Endodermal cell (in vitro differentiated cells): ENCODE data around the gene NINJ2. TPM values are rescaled to one million over a fixed set of nuclear protein-coding genes. Genes with fewer than 3 reads are reported as not detected.

Source experiments
- DNase-seq: peaks from one replicate; pipeline ENCODE4 v3.0.0-alpha.2; 2017
- H3K27ac ChIP-seq: 2 replicates; pipeline ENCODE4 v1.5.1; 2013; ENCODE audit warnings: mild to moderate bottlenecking, low read depth, low read length, moderate library complexity
- H3K27me3 ChIP-seq: 2 replicates; pipeline ENCODE4 v1.6.1; 2013; ENCODE audit warnings: mild to moderate bottlenecking, low read length, moderate library complexity; ENCODE audit not compliant: insufficient read depth, control insufficient read depth, poor library complexity, severe bottlenecking
- H3K36me3 ChIP-seq: 2 replicates; pipeline ENCODE4 v1.7.0; 2013; ENCODE audit warnings: mild to moderate bottlenecking, low read length, moderate library complexity; ENCODE audit not compliant: control insufficient read depth, insufficient read depth
- H3K4me1 ChIP-seq: one replicate; pipeline ENCODE4 v1.7.0; 2013; ENCODE audit warnings: low read length; ENCODE audit not compliant: control insufficient read depth, insufficient read depth
- H3K4me3 ChIP-seq: 2 replicates; pipeline ENCODE4 v1.5.1; 2013; ENCODE audit warnings: mild to moderate bottlenecking, low read length, moderate library complexity
- H3K9ac ChIP-seq: 2 replicates; pipeline ENCODE4 v1.6.1; 2013; ENCODE audit warnings: mild to moderate bottlenecking, low read length, moderate library complexity; ENCODE audit not compliant: poor library complexity, severe bottlenecking; ENCODE audit errors: extremely low read depth
- H3K9me3 ChIP-seq: 2 replicates; pipeline ENCODE4 v1.6.1; 2013; ENCODE audit warnings: mild to moderate bottlenecking, low read length, moderate library complexity; ENCODE audit not compliant: control insufficient read depth
- H3K27ac Mint-ChIP-seq: 2 replicates; pipeline ENCODE4 v1.8.0; 2020; ENCODE audit warnings: mixed read lengths
- H3K27me3 Mint-ChIP-seq: 2 replicates; pipeline ENCODE4 v1.8.0; 2021; ENCODE audit warnings: mild to moderate bottlenecking, mixed read lengths; ENCODE audit not compliant: insufficient read depth
- H3K36me3 Mint-ChIP-seq: 2 replicates; pipeline ENCODE4 v1.8.0; 2020; ENCODE audit warnings: low read depth, mixed read lengths
- H3K4me1 Mint-ChIP-seq: 2 replicates; pipeline ENCODE4 v1.8.0; 2020; ENCODE audit warnings: mixed read lengths
- H3K4me3 Mint-ChIP-seq: 2 replicates; pipeline ENCODE4 v1.8.0; 2020; ENCODE audit warnings: mild to moderate bottlenecking, moderate library complexity, mixed read lengths
- H3K9me3 Mint-ChIP-seq: 2 replicates; pipeline ENCODE4 v1.8.0; 2020; ENCODE audit warnings: mild to moderate bottlenecking, mixed read lengths
- WGBS, 2 experiments: methylation state at CpG; one replicate each; pipeline versions ENCODE4 v1.1.5 to v1.1.7; 2013; ENCODE audit warnings: missing lambda C conversion rate in 2 of 2, mixed read lengths in 1 of 2; ENCODE audit not compliant: insufficient coverage in 1 of 2, insufficient read length in 1 of 2; 5-methylcytosine and 5-hydroxymethylcytosine counted together
- total RNA-seq, 2 donors: library from RNA; stranded (reverse); fragmentation: NEBNext Ultra II Directional in 1 of 2; extraction: Animal tissue kit (Norgen Biotek cat#: 25700) in 1 of 2; gene quantifications; 2 replicates in 1 of 2; 3 replicates in 1 of 2; pipeline ENCODE4 v1.2.1, GENCODE V29; 2021
- TF ChIP-seq, protein P1 (sequence below): fragments of 200-600 bp; sonication (generic); conservative IDR thresholded peaks from 2 replicates; pipeline ENCODE4 v1.5.0; 2021; ENCODE audit warnings: antibody characterized with exemption, mild to moderate bottlenecking

NINJ2 gene
- total RNA-seq, 2 donors from 2014 or later = 0.73 to 5.1 TPM

GRCh38 chr12:526089-526488, 137.2 kb downstream of the NINJ2 start:
- Histone ChIP-seq H3K27ac (no peak overlapping the region), H3K4me3 (no peak overlapping the region), H3K36me3 (peaks cover 36% of the 10 kb centered on the region), H3K4me1 (peaks cover 6% of the 10 kb centered on the region), H3K9me3 (peaks cover 28% of the 10 kb centered on the region), H3K9ac (no peak overlapping the region), H3K27me3 (no peaks in the 10 kb centered on the region)
- H3K9me3 Mint-ChIP-seq = peaks cover 25% of the 10 kb centered on the region
- no peak overlapping the region for H3K4me3 Mint-ChIP-seq
- H3K36me3 Mint-ChIP-seq = peaks cover 52% of the 10 kb centered on the region
- peaks cover 38% of the 10 kb centered on the region for H3K4me1 Mint-ChIP-seq
- TF ChIP-seq, protein P1, sequence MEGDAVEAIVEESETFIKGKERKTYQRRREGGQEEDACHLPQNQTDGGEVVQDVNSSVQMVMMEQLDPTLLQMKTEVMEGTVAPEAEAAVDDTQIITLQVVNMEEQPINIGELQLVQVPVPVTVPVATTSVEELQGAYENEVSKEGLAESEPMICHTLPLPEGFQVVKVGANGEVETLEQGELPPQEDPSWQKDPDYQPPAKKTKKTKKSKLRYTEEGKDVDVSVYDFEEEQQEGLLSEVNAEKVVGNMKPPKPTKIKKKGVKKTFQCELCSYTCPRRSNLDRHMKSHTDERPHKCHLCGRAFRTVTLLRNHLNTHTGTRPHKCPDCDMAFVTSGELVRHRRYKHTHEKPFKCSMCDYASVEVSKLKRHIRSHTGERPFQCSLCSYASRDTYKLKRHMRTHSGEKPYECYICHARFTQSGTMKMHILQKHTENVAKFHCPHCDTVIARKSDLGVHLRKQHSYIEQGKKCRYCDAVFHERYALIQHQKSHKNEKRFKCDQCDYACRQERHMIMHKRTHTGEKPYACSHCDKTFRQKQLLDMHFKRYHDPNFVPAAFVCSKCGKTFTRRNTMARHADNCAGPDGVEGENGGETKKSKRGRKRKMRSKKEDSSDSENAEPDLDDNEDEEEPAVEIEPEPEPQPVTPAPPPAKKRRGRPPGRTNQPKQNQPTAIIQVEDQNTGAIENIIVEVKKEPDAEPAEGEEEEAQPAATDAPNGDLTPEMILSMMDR = no peak
- H3K27me3 Mint-ChIP-seq = no peaks in the 10 kb centered on the region
- H3K27ac Mint-ChIP-seq = peak overlapping the region; percentile 35
- WGBS, 2 experiments = 95 to 96% methylated on average over 5 to 6 of the region's 6 CpGs
- DNase-seq = no peak

DNA sequence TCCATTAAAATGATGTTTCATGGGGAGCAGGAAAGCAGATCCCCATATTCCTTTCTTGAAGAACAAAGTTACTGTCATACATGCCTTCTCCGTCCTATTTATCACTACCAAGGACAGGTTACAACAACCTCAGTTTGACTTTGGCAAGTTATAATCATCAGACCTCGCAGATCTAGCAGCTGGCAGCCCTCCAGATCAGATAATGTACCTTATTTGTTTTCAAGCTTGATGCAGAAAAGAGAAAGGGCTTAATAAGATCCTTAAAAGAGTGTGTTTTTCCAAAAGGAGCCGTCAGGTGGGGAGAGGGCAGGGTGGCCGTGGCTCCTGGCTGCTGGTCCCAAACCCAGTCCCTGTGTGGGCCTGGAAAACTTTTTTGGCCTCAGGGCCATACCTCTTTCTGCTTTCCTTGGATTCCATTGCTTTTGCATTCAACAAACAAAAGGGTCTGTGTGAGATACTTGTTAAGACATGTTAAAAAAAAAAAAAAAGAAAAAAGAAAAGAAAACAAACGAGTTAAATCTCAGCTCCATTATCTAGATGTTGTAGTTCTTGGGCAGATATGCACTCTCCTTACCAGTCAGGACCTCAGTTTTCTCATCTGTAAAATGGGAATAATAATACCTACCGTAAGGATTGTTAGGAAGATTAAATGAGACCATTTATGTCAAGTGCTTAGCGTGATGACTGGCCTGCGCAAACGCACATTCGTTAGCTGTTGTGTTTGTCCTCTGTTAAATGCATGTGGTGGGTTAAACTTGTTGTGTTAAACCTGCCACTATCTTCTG, 138.9 kb downstream of the NINJ2 start:
- TF ChIP-seq, protein P1 = no peak
- Histone ChIP-seq H3K27ac (no peak overlapping the region), H3K4me1 (peaks cover 12% of the 10 kb centered on the region), H3K9me3 (peaks cover 12% of the 10 kb centered on the region), H3K9ac (no peak overlapping the region), H3K36me3 (peaks cover 25% of the 10 kb centered on the region), H3K4me3 (no peak overlapping the region), H3K27me3 (no peaks in the 10 kb centered on the region)
- Mint-ChIP-seq H3K9me3 (peaks cover 13% of the 10 kb centered on the region), H3K27me3 (no peaks in the 10 kb centered on the region), H3K4me3 (no peak overlapping the region), H3K4me1 (peaks cover 56% of the 10 kb centered on the region), H3K36me3 (peaks cover 39% of the 10 kb centered on the region), H3K27ac (peak overlapping the region; percentile 18)
- 95 to 96% methylated on average over 8 to 10 of the region's 10 CpGs for WGBS, 2 experiments
- DNase-seq = no peak

DNA sequence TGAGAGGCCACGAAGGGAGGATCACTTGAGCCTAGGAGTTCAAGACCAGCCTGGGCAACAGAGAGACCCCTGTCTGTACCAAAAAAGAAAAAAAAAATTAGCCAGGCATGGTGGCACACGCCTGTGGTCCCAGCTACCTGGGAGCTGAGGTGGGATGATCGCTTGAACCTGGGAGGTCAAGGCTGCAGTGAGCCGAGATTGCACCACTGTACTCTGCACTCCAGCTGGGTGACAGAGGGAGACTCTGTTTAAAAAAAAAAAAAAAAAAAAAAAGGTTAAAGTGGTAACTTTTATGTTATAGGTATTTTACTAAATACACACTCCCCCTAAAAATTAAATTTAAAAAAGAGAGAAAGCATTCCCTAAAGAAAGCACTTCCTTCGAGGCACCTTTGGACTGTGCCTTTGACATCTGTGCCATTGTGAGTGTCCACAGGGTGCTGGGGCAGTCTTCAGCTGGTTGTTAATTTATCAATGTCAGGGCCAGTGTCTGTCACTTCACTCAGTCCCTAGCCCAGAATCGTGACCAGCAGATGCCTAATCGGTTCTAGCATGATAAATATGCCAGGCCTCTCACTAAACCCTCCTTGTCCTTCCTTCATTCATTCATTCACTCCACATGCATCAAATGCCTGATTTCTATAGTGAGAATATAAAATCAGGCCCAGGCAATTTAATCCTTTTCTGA, 140.4 kb downstream of the NINJ2 start:
- TF ChIP-seq, protein P1 = no peak
- WGBS, 2 experiments = 67 to 74% methylated on average over 6 to 7 of the region's 7 CpGs
- Mint-ChIP-seq H3K9me3 (peaks cover 3% of the 10 kb centered on the region), H3K4me1 (peaks cover 61% of the 10 kb centered on the region), H3K27me3 (no peaks in the 10 kb centered on the region), H3K36me3 (peaks cover 28% of the 10 kb centered on the region), H3K27ac (peak overlapping the region; percentile 54), H3K4me3 (no peak overlapping the region)
- Histone ChIP-seq H3K9ac (no peak overlapping the region), H3K36me3 (peaks cover 15% of the 10 kb centered on the region), H3K4me1 (peaks cover 12% of the 10 kb centered on the region), H3K4me3 (no peak overlapping the region), H3K9me3 (no peaks in the 10 kb centered on the region), H3K27ac (peak overlapping the region; percentile 79), H3K27me3 (no peaks in the 10 kb centered on the region)
- DNase-seq = no peak
